Heart left ventricle (tissue), 13 donors: ENCODE measurements around the gene PUS1.

Experiments
- CTCF ChIP-seq, 12 donors: fragments of 200-600 bp; sonication (generic) in 4 of 12; IDR thresholded peaks; one replicate each; pipeline versions ENCODE4 v1.5.0 to v1.8.0; 2018 to 2022; ENCODE audit warnings: antibody characterized with exemption in 12 of 12, mild to moderate bottlenecking in 5 of 12
- POLR2A ChIP-seq, 2 donors: fragments of 450-650 bp; IDR thresholded peaks; one replicate each; pipeline ENCODE4 v1.6.1; 2017; ENCODE audit warnings: antibody characterized with exemption in 2 of 2, mild to moderate bottlenecking in 2 of 2, moderate library complexity in 2 of 2
- donor health status: ischemic (EF 13 %, LVEDD 7.1; RV severe dilation, severe dysfunction).
- donor health status: DM: no; HTN: yes; CAD: no.
- donor health status: DM: no; HTN: no; CAD: no.
- donor health status: ischemic (EF 25% LVEDD 6.9; RV normal size, moderate dysfunction).
- donor health status: ischemic (EF 25% LVEDD 5.7; RV mildly dilated, moderate dysfunction).
- donor health status: ischemic (EF 35%, LVEDD 5.7; RV mildly dilated, moderate dysfunction).
- donor health status: nonischemic (EF 11% LVEDD 7.7; RV severe dilation, severe dysfunction).
- donor health status: DM: yes; HTN: yes; CAD: no.
- donor health status: PGD.
- donor health status: ischemic (EF 29% LVEDD 5.4; RV normal size, mild dysfunction).
- donor health status: nonischemic (EF 23%, LVEDD 6.1; RV moderate dilation, normal function).

- TF ChIP-seq POLR2A (IDR thresholded peaks at IDR 0.05), result no peak
- TF ChIP-seq CTCF (IDR thresholded peaks at IDR 0.05), result no peak
Measured at GRCh38 chr12:131946757-131947156, 17.7 kb downstream of the PUS1 start.
